Smooth muscle cell (in vitro differentiated cells): Measurements from ENCODE around the gene NAV2. TPM values are rescaled to one million over a fixed set of nuclear protein-coding genes. Genes with fewer than 3 reads are reported as not detected.

ENCODE experiments used
- DNase-seq: peaks from one replicate; lab custom pipeline; 2025; ENCODE audit not compliant: unreplicated experiment; lab: John Stamatoyannopoulos, UW
- H2AFZ ChIP-seq: fragments of 200-600 bp; sonication (generic); 2 replicates; pipeline ENCODE4 v1.6.0; 2016; ENCODE audit warnings: antibody characterized with exemption, low read depth, mild to moderate bottlenecking
- H3F3A ChIP-seq: fragments of 200-600 bp; sonication (generic); 2 replicates; pipeline ENCODE4 v1.6.0; 2017; ENCODE audit warnings: antibody characterized with exemption, low read depth
- H3K27ac ChIP-seq: fragments of 200-600 bp; sonication (generic); 2 replicates; pipeline ENCODE4 v1.5.1; 2016; ENCODE audit warnings: low read depth, mild to moderate bottlenecking
- H3K27me3 ChIP-seq: fragments of 200-600 bp; sonication (generic); 2 replicates; pipeline ENCODE4 v1.6.1; 2016; ENCODE audit warnings: low read depth, mild to moderate bottlenecking
- H3K36me3 ChIP-seq: fragments of 200-600 bp; sonication (generic); 2 replicates; pipeline ENCODE4 v1.5.1; 2016; ENCODE audit warnings: low read depth
- H3K4me1 ChIP-seq: fragments of 200-600 bp; sonication (generic); 2 replicates; pipeline ENCODE4 v1.5.1; 2016; ENCODE audit warnings: low read depth
- H3K4me2 ChIP-seq: fragments of 200-600 bp; sonication (generic); 2 replicates; pipeline ENCODE4 v1.6.0; 2016; ENCODE audit warnings: mild to moderate bottlenecking
- H3K4me3 ChIP-seq: fragments of 200-600 bp; sonication (generic); 2 replicates; pipeline ENCODE4 v1.5.1; 2016; ENCODE audit warnings: mild to moderate bottlenecking
- H3K79me2 ChIP-seq: fragments of 200-600 bp; sonication (generic); 2 replicates; pipeline ENCODE4 v1.6.0; 2016; ENCODE audit warnings: low read depth, mild to moderate bottlenecking
- H3K9ac ChIP-seq: fragments of 200-600 bp; sonication (generic); 2 replicates; pipeline ENCODE4 v1.6.0; 2016; ENCODE audit warnings: low read depth
- H3K9me3 ChIP-seq: fragments of 200-600 bp; sonication (generic); replicated peaks from 2 replicates; pipeline ENCODE4 v1.5.1; 2016; ENCODE audit warnings: low read depth
- H4K20me1 ChIP-seq: fragments of 200-600 bp; sonication (generic); 2 replicates; pipeline ENCODE4 v1.6.0; 2016; ENCODE audit warnings: low read depth
- CTCF ChIP-seq: fragments of 200-600 bp; sonication (generic); IDR thresholded peaks from 2 replicates; pipeline ENCODE4 v1.5.1; 2017; ENCODE audit warnings: borderline replicate concordance, mild to moderate bottlenecking, antibody characterized with exemption; ENCODE audit not compliant: insufficient read depth, poor library complexity, severe bottlenecking
- WGBS: methylation state at CpG from one replicate; pipeline ENCODE4 v1.1.7; 2016; ENCODE audit warnings: low lambda C conversion rate; 5-methylcytosine and 5-hydroxymethylcytosine counted together
- polyA plus RNA-seq: library from polyadenylated mRNA; unstranded; fragments of >200 nt; fragmentation: Nextera tagmentation; extraction: Ambion mirVana; gene quantifications from 2 replicates; pipeline ENCODE4 v1.2.1, GENCODE V29; 2016
- total RNA-seq: library from RNA; depleted of rRNA; stranded (reverse); fragments of >200 nt; gene quantifications from 2 replicates; pipeline ENCODE4 v1.2.3, GENCODE V29; 2014

Gene NAV2
- total and polyA plus RNA-seq, 2 experiments from 2014 or later = 14.1 to 67.5 TPM

GRCh38 chr11:20029193-20029592, 316.6 kb downstream of the NAV2 start:
- Histone ChIP-seq H3F3A (peaks cover 17% of the 10 kb centered on the region), H4K20me1 (peaks cover 3% of the 10 kb centered on the region), H3K36me3 (no peaks in the 10 kb centered on the region), H3K27me3 (no peaks in the 10 kb centered on the region), H3K27ac (peak overlapping the region; percentile 93), H3K79me2 (peaks cover 86% of the 10 kb centered on the region), H3K4me2 (peak overlapping the region; percentile 80), H3K4me1 (peaks cover 83% of the 10 kb centered on the region), H3K4me3 (no peak overlapping the region), H2AFZ (no peak overlapping the region), H3K9ac (peak overlapping the region; percentile 23), H3K9me3 (no peaks in the 10 kb centered on the region)
- no peak for DNase-seq
- no peak for TF ChIP-seq CTCF
- WGBS = 46% methylated on average over 3 of the region's 3 CpGs

GRCh38 chr11:20030472-20030871, 317.8 kb downstream of the NAV2 start:
- Histone ChIP-seq H3F3A (peaks cover 17% of the 10 kb centered on the region), H3K9ac (peak overlapping the region; percentile 60), H3K9me3 (no peaks in the 10 kb centered on the region), H2AFZ (no peak overlapping the region), H3K27ac (peak overlapping the region; percentile 93), H3K36me3 (no peaks in the 10 kb centered on the region), H4K20me1 (no peaks in the 10 kb centered on the region), H3K79me2 (peaks cover 79% of the 10 kb centered on the region), H3K4me1 (peaks cover 74% of the 10 kb centered on the region), H3K4me3 (peak overlapping the region; percentile 16), H3K4me2 (peak overlapping the region; percentile 80), H3K27me3 (no peaks in the 10 kb centered on the region)
- 81% methylated on average over 1 of the region's 1 CpG for WGBS
- DNase-seq = no peak
- TF ChIP-seq CTCF = no peak

- peaks cover 68% of the 10 kb centered on the region for H3K4me1 ChIP-seq
- no peaks in the 10 kb centered on the region for H3K27me3 ChIP-seq
- H4K20me1 ChIP-seq = peaks cover 4% of the 10 kb centered on the region
- H3K9me3 ChIP-seq = no peaks in the 10 kb centered on the region
- H3K27ac ChIP-seq = peak overlapping the region; percentile 93
- no peaks in the 10 kb centered on the region for H3K36me3 ChIP-seq
- peak overlapping the region; percentile 16 for H3K4me3 ChIP-seq
- H3K9ac ChIP-seq = peak overlapping the region; percentile 60
- H3F3A ChIP-seq = peaks cover 20% of the 10 kb centered on the region
- DNase-seq = no peak
- H3K79me2 ChIP-seq = peaks cover 71% of the 10 kb centered on the region
- under 1% methylated on average over 7 of the region's 7 CpGs for WGBS
- TF ChIP-seq CTCF = no peak
- no peak overlapping the region for H2AFZ ChIP-seq
- H3K4me2 ChIP-seq = peak overlapping the region; percentile 80
Observed at GRCh38 chr11:20031155-20032001, 318.7 kb downstream of the NAV2 start.
